Panc1 (cell line): Measurements from ENCODE around the gene DRAXIN. TPM values are rescaled to one million over a fixed set of nuclear protein-coding genes. Genes with fewer than 3 reads are reported as not detected.

Source experiments
- ATAC-seq: fragments of 200-7000 bp; cut with Tn5 transposase; 2 replicates; pipeline ENCODE4 v1.9.1; 2020; ENCODE audit warnings: mild to moderate bottlenecking, moderate library complexity
- BruUV-seq: library from RNA; stranded (reverse); fragments of 400-500 nt; replicated peaks from 2 replicates; lab custom pipeline; 2021; lab: Mats Ljungman, UMichigan
- CTCF ChIA-PET: fragments of 300-600 bp; sonication (Branson Sonifier 250); formaldehyde crosslinking; loops from one replicate; lab custom pipeline; 2022; ENCODE audit warnings: antibody characterized with exemption; lab: Charles Lee
- POLR2A ChIA-PET: fragments of 300-600 bp; sonication (Branson Sonifier 250); formaldehyde crosslinking; loops from one replicate; lab custom pipeline; 2022; ENCODE audit warnings: antibody characterized with exemption; lab: Charles Lee
- DNase-seq: peaks from one replicate; pipeline ENCODE4 v3.0.0-alpha.2; 2010; ENCODE audit warnings: low read depth, low spot score
- H3K27ac ChIP-seq: 2 replicates; pipeline ENCODE4 v1.5.1; 2011; ENCODE audit warnings: mild to moderate bottlenecking, low read length, inconsistent platforms
- H3K27me3 ChIP-seq: fragments of 200-500 bp; sonication (Bioruptor generic); 2 replicates; pipeline ENCODE4 v1.6.0; 2014; ENCODE audit warnings: low read length, inconsistent platforms; ENCODE audit not compliant: control insufficient read depth, insufficient read depth
- H3K36me3 ChIP-seq: fragments of 200-500 bp; sonication (Bioruptor generic); 2 replicates; pipeline ENCODE4 v1.5.1; 2014; ENCODE audit warnings: inconsistent platforms, mild to moderate bottlenecking, low read length, moderate library complexity; ENCODE audit not compliant: control insufficient read depth, insufficient read depth
- H3K4me1 ChIP-seq: 2 replicates; pipeline ENCODE4 v1.5.1; 2011; ENCODE audit warnings: inconsistent platforms, mild to moderate bottlenecking, low read length, moderate library complexity; ENCODE audit not compliant: control insufficient read depth, insufficient read depth
- H3K4me3 ChIP-seq, 2 experiments: 2 replicates each; pipeline ENCODE4 v1.5.1; 2011 to 2012; ENCODE audit warnings: low read depth in 2 of 2, low read length in 2 of 2, mild to moderate bottlenecking in 2 of 2, inconsistent platforms in 1 of 2, moderate library complexity in 1 of 2
- H3K9me3 ChIP-seq: fragments of 200-500 bp; sonication (Bioruptor generic); 2 replicates; pipeline ENCODE4 v1.5.1; 2014; ENCODE audit warnings: low read depth, mild to moderate bottlenecking, inconsistent platforms, low read length, moderate library complexity; ENCODE audit not compliant: control insufficient read depth, insufficient read depth
- CTCF ChIP-seq: fragments of 450-650 bp; IDR thresholded peaks from 2 replicates; pipeline ENCODE4 v1.5.1; 2017; ENCODE audit warnings: mild to moderate bottlenecking
- POLR2AphosphoS5 ChIP-seq: IDR thresholded peaks from 2 replicates; pipeline ENCODE4 v1.6.1; 2012; ENCODE audit warnings: mild to moderate bottlenecking, low read depth, low read length, moderate library complexity
- REST ChIP-seq, 2 experiments: IDR thresholded peaks; 2 replicates each; pipeline ENCODE4 v1.6.1; 2011 to 2012; ENCODE audit warnings: low read depth in 2 of 2, control low read depth in 1 of 2, low read length in 1 of 2, mild to moderate bottlenecking in 1 of 2, moderate library complexity in 1 of 2; ENCODE audit not compliant: insufficient read depth in 1 of 2
- SIN3A ChIP-seq: IDR thresholded peaks from 2 replicates; pipeline ENCODE4 v1.6.1; 2012; ENCODE audit warnings: low read depth, mild to moderate bottlenecking, low read length, moderate library complexity, borderline replicate concordance; ENCODE audit not compliant: insufficient read depth
- TCF7L2 ChIP-seq: IDR thresholded peaks from 2 replicates; pipeline ENCODE4 v1.6.1; 2011; ENCODE audit warnings: mild to moderate bottlenecking, low read depth, low read length, inconsistent platforms
- in situ Hi-C: cut with HindIII; loops from 2 replicates; pipeline ENCODE4 v1.10.0; 2016; ENCODE audit warnings: low sequenced_read_pairs, low pct_unique_long_range_greater_than_20kb
- intact Hi-C: fragments of 100-400 bp; cut with micrococcal nuclease; formaldehyde crosslinking; loops from one replicate; pipeline ENCODE4 v1.10.0; 2022; ENCODE audit not compliant: unreplicated experiment
- total RNA-seq: library from RNA; stranded (reverse); gene quantifications from one replicate; pipeline ENCODE4 v1.2.1, GENCODE V29; 2021; ENCODE audit not compliant: unreplicated experiment

The DRAXIN gene
- total RNA-seq, 1 experiment from 2014 or later = 0.13 TPM

DNA sequence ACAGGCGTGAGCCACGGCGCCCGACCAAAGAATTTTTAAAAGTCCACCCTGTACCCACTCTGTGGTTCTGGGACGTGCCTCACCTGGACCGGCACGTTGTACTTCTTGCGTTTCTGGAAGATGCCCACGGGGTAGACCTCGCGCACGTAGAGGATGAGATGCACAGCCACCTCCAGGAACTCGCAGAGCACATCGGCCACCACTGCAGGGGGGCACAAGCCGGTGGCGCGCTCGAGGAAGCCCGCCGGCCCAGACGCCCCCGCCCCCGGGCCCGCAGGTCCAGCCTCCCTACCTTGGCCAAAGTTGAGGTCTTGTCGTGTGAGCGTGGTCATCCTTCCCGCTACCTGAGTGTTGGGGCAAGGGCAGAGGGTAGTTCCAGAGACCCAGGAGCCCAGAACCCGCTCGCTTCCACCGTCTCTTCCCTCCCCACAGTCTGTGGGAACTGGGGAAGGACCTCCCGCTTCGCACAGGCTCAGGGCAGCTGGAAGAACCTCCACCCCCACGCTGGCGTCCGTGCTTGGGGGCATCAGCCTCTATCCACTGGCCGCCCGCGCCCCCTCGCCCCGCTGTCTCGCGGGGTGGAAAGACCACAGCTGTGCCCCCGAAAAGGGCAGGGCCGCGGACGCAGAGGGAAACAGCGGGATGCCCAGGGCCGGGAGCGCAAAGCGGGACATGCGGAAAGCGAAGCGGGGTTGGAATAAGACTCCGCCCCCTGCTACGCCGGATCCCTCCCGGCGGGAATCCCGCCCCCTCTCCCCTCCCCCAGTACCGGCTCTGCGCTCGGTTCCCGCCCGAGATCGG lies 11.0 kb upstream of the DRAXIN start:
- DNase-seq (no peak), ATAC-seq (peak; percentile 82)
- BruUV-seq = no TSS peak
- peaks cover 7% of the 10 kb centered on the region for H3K4me1 ChIP-seq
- H3K27ac ChIP-seq = peak overlapping the region; percentile 81
- TF ChIP-seq SIN3A = 0 out of 2 replicates have a peak, but pooled peaks have one; percentile 42
- no peak for TF ChIP-seq TCF7L2
- in situ Hi-C loops (no loop called here), intact Hi-C loops (no loop called here)
- H3K27me3 ChIP-seq = no peaks in the 10 kb centered on the region
- peak overlapping the region; percentile 86 to 87 for H3K4me3 ChIP-seq
- no peaks in the 10 kb centered on the region for H3K9me3 ChIP-seq
- H3K36me3 ChIP-seq = 0 out of 2 replicates have a peak, but pooled peaks cover 2% of the 10 kb centered on the region
- POLR2A ChIA-PET = interaction anchor here (0.6 kb wide), 1 partner anchor 30 kb away, joined by 6 read pairs; no protein-coding TSS in a partner anchor
- CTCF ChIA-PET = interaction anchor here (0.6 kb wide), 1 partner anchor 13 kb away, joined by 3 read pairs; no protein-coding TSS in a partner anchor

GRCh38 chr1:11681071-11681771 lies 10.3 kb upstream of the DRAXIN start, which contains the start of gene MAD2L2:
Gene MAD2L2, minus strand, starts transcription at chr1:11681148. Its CDS starts 547 bp downstream, at chr1:11680601.
- Histone ChIP-seq H3K27ac (peak within 1 kb of the TSS; percentile 81), H3K27me3 (no peaks in the 10 kb centered on the region), H3K36me3 (no peaks in the 10 kb centered on the region), H3K4me3 (peak within 1 kb of the TSS; percentile 86 to 87), H3K9me3 (no peaks in the 10 kb centered on the region), H3K4me1 (peaks cover 7% of the 10 kb centered on the region)
- POLR2A ChIA-PET = no interaction called here
- DNase-seq (no peak), ATAC-seq (peak; percentile 95)
- in situ Hi-C loops = no loop called here
- CTCF ChIA-PET = interaction anchor here (0.6 to 1.3 kb wide), 2 partner anchors 14 to 17 kb away, joined by 3 to 4 read pairs; partner anchors contain the start of gene FBXO6
- no TSS peak for BruUV-seq
- TF ChIP-seq TCF7L2 (no peak), POLR2AphosphoS5 (peak; percentile 57; the same call in 1 of the 2 replicates), REST (IDR thresholded peaks at IDR 0.05; ENCODE audit: insufficient read depth in 1 of 2, low read depth in 2 of 2, low read length in 1 of 2) (0 out of 4 replicates have a peak, but pooled peaks of 1 of the 2 experiments have one; percentile 9), CTCF (no peak)
- intact Hi-C loops = no loop called here
